Measurements from ENCODE around the gene DAPK1. TPM values are rescaled to one million over a fixed set of nuclear protein-coding genes. Genes with fewer than 3 reads are reported as not detected.

Gene DAPK1
- polyA plus RNA-seq, 1 of the 3 experiments (the other 2 are of a cell fraction), result 0.61 TPM

DNA sequence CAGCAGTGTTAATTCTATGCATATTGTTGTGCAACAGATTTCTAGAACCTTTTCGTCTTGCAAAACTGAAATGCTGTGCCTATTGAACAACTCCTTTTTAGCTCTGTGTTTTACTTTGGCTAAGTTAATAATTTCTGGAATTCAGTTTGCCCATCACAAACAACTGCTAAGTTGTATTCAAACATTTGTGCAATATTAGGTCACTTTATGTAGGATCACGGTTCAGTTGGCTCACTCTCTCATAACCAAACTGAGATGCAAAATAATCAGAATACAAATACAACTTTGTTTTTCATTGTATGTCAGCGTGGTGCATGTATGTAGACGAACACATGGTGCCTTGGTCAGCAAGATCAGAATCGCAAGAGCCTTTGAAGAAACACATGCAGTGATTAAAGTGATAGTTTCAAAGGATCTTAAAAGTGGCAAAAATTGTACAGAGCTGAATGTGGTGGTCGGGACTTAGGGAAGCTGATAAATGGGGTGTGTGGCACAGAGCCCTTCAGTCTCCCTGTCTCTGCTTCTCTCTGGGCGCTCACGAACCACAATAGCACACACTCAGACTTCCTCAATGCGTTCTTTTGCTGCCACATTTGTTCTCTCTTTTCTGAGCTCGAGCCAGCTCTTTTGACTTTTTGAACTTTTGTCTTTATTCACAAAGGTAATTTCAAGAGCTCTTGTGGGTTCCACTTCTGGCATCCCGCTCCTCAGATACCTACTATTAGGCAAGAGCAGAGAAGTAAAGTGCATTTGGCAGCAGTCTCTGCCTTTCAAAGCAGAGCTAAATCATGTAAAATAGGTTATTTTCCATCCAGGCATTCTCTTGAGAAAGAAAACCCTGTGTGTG, 115.8 kb downstream of the DAPK1 start:
- Histone ChIP-seq H3K4me1 (ENCODE audit: control insufficient read depth in 1 of 2, insufficient read depth in 2 of 2, low read depth in 1 of 2, low read length in 1 of 2) (peaks cover 0 to 4% of the 10 kb centered on the region in 2 experiments; a peak in 1 of 4 replicates), H2AFZ (ENCODE audit: low read depth) (no peak overlapping the region), H3K79me2 (ENCODE audit: insufficient read depth) (no peaks in the 10 kb centered on the region), H3K9me3 (no peaks in the 10 kb centered on the region), H3K4me3 (ENCODE audit: low read depth in 2 of 2, low read length in 1 of 2) (no peak overlapping the region), H3F3A (replicated peaks; ENCODE audit: insufficient read depth) (no peaks in the 10 kb centered on the region), H3K27me3 (ENCODE audit: insufficient read depth) (no peaks in the 10 kb centered on the region), H3K36me3 (replicated peaks in 1 of 2; ENCODE audit: control insufficient read depth in 1 of 2, insufficient read depth in 2 of 2, low read length in 1 of 2) (no peaks in the 10 kb centered on the region), H3K9me2 (no peaks in the 10 kb centered on the region), H3K9ac (no peak overlapping the region), H3K4me2 (no peak overlapping the region), H4K20me1 (ENCODE audit: insufficient read depth) (no peaks in the 10 kb centered on the region), H3K27ac (ENCODE audit: low read depth in 2 of 2, low read length in 1 of 2) (no peak overlapping the region)
- TF ChIP-seq SIN3A (IDR thresholded peaks at IDR 0.05; ENCODE audit: borderline replicate concordance, low read depth, low read length) (no peak), GATA2 (CRISPR knock-in tag; IDR thresholded peaks at IDR 0.05) (no peak), SMC3 (IDR thresholded peaks at IDR 0.05; ENCODE audit: low read depth, low read length) (no peak), POLR2AphosphoS5 (IDR thresholded peaks at IDR 0.05; ENCODE audit: low read depth, low read length) (no peak), NRF1 (IDR thresholded peaks at IDR 0.05; ENCODE audit: low read depth, low read length) (no peak), FOXJ3 (CRISPR knock-in tag; IDR thresholded peaks at IDR 0.05) (no peak), FOSL2 (IDR thresholded peaks at IDR 0.05; ENCODE audit: borderline replicate concordance, low read depth) (no peak)
- TF ChIP-seq, protein P1, sequence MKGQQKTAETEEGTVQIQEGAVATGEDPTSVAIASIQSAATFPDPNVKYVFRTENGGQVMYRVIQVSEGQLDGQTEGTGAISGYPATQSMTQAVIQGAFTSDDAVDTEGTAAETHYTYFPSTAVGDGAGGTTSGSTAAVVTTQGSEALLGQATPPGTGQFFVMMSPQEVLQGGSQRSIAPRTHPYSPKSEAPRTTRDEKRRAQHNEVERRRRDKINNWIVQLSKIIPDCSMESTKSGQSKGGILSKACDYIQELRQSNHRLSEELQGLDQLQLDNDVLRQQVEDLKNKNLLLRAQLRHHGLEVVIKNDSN (IDR thresholded peaks at IDR 0.05; ENCODE audit: borderline replicate concordance, low read depth), result no peak
- ChIA-PET POLR2A (no interaction called here), CTCF (interaction anchor here (0.6 to 1.5 kb wide), 5 partner anchors 10 to 1199 kb away, joined by 3 to 4 read pairs (median 3); no protein-coding TSS in a partner anchor)
- WGBS (ENCODE audit: low lambda C conversion rate), result 48% methylated on average over 10 of the region's 11 CpGs
- DNase-seq, result no peak

DNA sequence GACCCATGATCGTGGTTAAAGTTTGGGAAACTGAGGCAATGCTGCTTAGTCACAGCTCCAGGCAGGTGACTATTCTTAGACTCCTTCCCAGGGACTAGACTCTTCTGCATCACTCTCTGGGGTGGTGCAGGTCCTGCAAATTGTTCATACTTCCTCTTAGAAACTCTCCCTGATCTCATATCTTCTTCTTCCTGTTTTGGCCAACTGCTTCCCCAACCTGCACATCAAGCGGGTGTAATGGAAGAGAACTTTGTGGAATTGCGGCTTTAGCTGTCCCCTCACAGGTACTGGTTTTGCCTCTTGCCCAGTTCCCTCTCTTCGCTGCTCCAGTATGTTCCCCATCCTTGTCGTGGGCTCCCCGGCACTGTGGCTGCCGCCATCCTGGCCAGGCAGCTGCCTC, 116.7 kb downstream of the DAPK1 start:
- Histone ChIP-seq H3K9me2 (no peaks in the 10 kb centered on the region), H3K27me3 (ENCODE audit: insufficient read depth) (no peaks in the 10 kb centered on the region), H2AFZ (ENCODE audit: low read depth) (no peak overlapping the region), H3K79me2 (ENCODE audit: insufficient read depth) (no peaks in the 10 kb centered on the region), H3K4me3 (ENCODE audit: low read depth in 2 of 2, low read length in 1 of 2) (no peak overlapping the region), H3K27ac (ENCODE audit: low read depth in 2 of 2, low read length in 1 of 2) (no peak overlapping the region), H3K36me3 (replicated peaks in 1 of 2; ENCODE audit: control insufficient read depth in 1 of 2, insufficient read depth in 2 of 2, low read length in 1 of 2) (no peaks in the 10 kb centered on the region), H3K9ac (no peak overlapping the region), H3F3A (replicated peaks; ENCODE audit: insufficient read depth) (no peaks in the 10 kb centered on the region), H4K20me1 (ENCODE audit: insufficient read depth) (no peaks in the 10 kb centered on the region), H3K4me2 (no peak overlapping the region), H3K4me1 (ENCODE audit: control insufficient read depth in 1 of 2, insufficient read depth in 2 of 2, low read depth in 1 of 2, low read length in 1 of 2) (peaks cover 0 to 6% of the 10 kb centered on the region in 2 experiments; a peak in 1 of 4 replicates), H3K9me3 (no peaks in the 10 kb centered on the region)
- ChIA-PET CTCF (interaction anchor here (0.6 to 1.3 kb wide), 2 partner anchors 10 to 14 kb away, joined by 3 to 4 read pairs; no protein-coding TSS in a partner anchor), POLR2A (no interaction called here)
- 67% methylated on average over 7 of the region's 7 CpGs for WGBS (ENCODE audit: low lambda C conversion rate)
- no peak for DNase-seq
- TF ChIP-seq FOSL2 (IDR thresholded peaks at IDR 0.05; ENCODE audit: borderline replicate concordance, low read depth) (no peak), MEF2A (IDR thresholded peaks at IDR 0.05; ENCODE audit: borderline replicate concordance, low read depth) (no peak), EZH2phosphoT487 (IDR thresholded peaks at IDR 0.05; ENCODE audit: borderline replicate concordance, low read depth) (no peak), POLR2AphosphoS5 (IDR thresholded peaks at IDR 0.05; ENCODE audit: low read depth, low read length) (no peak), FOXJ3 (CRISPR knock-in tag; IDR thresholded peaks at IDR 0.05) (no peak), FOXM1 (IDR thresholded peaks at IDR 0.05; ENCODE audit: low read depth) (no peak), CHD2 (IDR thresholded peaks at IDR 0.05; ENCODE audit: low read length, partially characterized antibody) (no peak), RCOR1 (IDR thresholded peaks at IDR 0.05; ENCODE audit: low read length) (no peak), GABPA (IDR thresholded peaks at IDR 0.05; ENCODE audit: low read depth) (no peak), TCF12 (IDR thresholded peaks at IDR 0.05) (no peak), RFX5 (IDR thresholded peaks at IDR 0.05; ENCODE audit: low read length) (no peak), NRF1 (IDR thresholded peaks at IDR 0.05; ENCODE audit: low read depth, low read length) (no peak), EP300 (IDR thresholded peaks at IDR 0.05; ENCODE audit: borderline replicate concordance in 1 of 2, low read depth in 1 of 2, low read length in 1 of 2) (no peak), TAF1 (IDR thresholded peaks at IDR 0.05; ENCODE audit: borderline replicate concordance, low read depth, low read length) (no peak)
- TF ChIP-seq, protein P2, sequence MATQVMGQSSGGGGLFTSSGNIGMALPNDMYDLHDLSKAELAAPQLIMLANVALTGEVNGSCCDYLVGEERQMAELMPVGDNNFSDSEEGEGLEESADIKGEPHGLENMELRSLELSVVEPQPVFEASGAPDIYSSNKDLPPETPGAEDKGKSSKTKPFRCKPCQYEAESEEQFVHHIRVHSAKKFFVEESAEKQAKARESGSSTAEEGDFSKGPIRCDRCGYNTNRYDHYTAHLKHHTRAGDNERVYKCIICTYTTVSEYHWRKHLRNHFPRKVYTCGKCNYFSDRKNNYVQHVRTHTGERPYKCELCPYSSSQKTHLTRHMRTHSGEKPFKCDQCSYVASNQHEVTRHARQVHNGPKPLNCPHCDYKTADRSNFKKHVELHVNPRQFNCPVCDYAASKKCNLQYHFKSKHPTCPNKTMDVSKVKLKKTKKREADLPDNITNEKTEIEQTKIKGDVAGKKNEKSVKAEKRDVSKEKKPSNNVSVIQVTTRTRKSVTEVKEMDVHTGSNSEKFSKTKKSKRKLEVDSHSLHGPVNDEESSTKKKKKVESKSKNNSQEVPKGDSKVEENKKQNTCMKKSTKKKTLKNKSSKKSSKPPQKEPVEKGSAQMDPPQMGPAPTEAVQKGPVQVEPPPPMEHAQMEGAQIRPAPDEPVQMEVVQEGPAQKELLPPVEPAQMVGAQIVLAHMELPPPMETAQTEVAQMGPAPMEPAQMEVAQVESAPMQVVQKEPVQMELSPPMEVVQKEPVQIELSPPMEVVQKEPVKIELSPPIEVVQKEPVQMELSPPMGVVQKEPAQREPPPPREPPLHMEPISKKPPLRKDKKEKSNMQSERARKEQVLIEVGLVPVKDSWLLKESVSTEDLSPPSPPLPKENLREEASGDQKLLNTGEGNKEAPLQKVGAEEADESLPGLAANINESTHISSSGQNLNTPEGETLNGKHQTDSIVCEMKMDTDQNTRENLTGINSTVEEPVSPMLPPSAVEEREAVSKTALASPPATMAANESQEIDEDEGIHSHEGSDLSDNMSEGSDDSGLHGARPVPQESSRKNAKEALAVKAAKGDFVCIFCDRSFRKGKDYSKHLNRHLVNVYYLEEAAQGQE (IDR thresholded peaks at IDR 0.05; ENCODE audit: low read depth, low read length), result no peak
- TF ChIP-seq, protein P3, sequence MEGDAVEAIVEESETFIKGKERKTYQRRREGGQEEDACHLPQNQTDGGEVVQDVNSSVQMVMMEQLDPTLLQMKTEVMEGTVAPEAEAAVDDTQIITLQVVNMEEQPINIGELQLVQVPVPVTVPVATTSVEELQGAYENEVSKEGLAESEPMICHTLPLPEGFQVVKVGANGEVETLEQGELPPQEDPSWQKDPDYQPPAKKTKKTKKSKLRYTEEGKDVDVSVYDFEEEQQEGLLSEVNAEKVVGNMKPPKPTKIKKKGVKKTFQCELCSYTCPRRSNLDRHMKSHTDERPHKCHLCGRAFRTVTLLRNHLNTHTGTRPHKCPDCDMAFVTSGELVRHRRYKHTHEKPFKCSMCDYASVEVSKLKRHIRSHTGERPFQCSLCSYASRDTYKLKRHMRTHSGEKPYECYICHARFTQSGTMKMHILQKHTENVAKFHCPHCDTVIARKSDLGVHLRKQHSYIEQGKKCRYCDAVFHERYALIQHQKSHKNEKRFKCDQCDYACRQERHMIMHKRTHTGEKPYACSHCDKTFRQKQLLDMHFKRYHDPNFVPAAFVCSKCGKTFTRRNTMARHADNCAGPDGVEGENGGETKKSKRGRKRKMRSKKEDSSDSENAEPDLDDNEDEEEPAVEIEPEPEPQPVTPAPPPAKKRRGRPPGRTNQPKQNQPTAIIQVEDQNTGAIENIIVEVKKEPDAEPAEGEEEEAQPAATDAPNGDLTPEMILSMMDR (IDR thresholded peaks at IDR 0.05), result no peak

Measured in SK-N-SH (cell line).